ENCODE data around the gene ABO.

DNA sequence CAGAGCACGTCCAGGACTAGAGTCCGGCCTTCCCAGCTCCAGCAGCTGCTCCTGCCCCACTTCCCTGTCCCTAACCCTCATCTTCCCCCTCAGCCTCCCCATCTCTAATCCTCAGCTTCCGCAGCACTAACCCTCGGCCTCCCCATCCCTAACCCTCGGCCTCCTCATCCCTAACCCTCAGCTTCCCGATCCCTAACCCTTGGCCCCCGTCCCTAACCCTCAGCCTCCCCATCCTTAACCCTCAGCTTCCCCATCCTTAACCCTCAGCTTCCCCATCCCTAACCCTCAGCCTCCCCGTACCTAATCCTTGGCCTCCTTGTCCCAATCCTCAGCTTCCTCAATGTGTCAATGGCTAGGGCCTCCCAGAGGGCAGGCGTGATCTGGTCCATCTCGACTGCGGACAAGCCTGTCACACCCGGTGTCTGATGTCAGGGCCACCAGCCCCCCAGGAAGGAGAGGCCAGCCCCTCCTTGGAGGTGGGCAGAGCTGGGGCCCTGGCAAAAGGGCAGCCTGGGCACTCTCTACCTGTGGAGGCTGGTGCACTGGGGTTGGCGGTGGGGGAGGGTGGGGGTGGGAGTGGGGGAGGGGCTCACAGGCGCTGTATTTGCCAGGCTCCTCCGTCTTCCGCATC lies 67.3 kb downstream of the ABO start:
- TF ChIP-seq FOXJ3 (CRISPR knock-in tag; IDR thresholded peaks at IDR 0.05) (no peak), LARP7 (IDR thresholded peaks at IDR 0.05) (no peak), SMARCB1 (IDR thresholded peaks at IDR 0.05; ENCODE audit: insufficient read length, low read depth) (no peak), CHD2 (IDR thresholded peaks at IDR 0.05; ENCODE audit: low read depth, low read length) (no peak), ZSCAN29 (IDR thresholded peaks at IDR 0.05) (no peak), HDAC1 (IDR thresholded peaks at IDR 0.05) (0 out of 4 replicates have a peak, but pooled peaks of 1 of the 2 experiments have one; percentile 17)
- TF ChIP-seq, protein P1, sequence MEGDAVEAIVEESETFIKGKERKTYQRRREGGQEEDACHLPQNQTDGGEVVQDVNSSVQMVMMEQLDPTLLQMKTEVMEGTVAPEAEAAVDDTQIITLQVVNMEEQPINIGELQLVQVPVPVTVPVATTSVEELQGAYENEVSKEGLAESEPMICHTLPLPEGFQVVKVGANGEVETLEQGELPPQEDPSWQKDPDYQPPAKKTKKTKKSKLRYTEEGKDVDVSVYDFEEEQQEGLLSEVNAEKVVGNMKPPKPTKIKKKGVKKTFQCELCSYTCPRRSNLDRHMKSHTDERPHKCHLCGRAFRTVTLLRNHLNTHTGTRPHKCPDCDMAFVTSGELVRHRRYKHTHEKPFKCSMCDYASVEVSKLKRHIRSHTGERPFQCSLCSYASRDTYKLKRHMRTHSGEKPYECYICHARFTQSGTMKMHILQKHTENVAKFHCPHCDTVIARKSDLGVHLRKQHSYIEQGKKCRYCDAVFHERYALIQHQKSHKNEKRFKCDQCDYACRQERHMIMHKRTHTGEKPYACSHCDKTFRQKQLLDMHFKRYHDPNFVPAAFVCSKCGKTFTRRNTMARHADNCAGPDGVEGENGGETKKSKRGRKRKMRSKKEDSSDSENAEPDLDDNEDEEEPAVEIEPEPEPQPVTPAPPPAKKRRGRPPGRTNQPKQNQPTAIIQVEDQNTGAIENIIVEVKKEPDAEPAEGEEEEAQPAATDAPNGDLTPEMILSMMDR (IDR thresholded peaks at IDR 0.05 in 2 of 3, conservative IDR thresholded peaks at IDR 0.05 in 1 of 3; ENCODE audit: insufficient read depth in 2 of 3, low read depth in 1 of 3, low read length in 3 of 3): no peak
- TF ChIP-seq, protein P2, sequence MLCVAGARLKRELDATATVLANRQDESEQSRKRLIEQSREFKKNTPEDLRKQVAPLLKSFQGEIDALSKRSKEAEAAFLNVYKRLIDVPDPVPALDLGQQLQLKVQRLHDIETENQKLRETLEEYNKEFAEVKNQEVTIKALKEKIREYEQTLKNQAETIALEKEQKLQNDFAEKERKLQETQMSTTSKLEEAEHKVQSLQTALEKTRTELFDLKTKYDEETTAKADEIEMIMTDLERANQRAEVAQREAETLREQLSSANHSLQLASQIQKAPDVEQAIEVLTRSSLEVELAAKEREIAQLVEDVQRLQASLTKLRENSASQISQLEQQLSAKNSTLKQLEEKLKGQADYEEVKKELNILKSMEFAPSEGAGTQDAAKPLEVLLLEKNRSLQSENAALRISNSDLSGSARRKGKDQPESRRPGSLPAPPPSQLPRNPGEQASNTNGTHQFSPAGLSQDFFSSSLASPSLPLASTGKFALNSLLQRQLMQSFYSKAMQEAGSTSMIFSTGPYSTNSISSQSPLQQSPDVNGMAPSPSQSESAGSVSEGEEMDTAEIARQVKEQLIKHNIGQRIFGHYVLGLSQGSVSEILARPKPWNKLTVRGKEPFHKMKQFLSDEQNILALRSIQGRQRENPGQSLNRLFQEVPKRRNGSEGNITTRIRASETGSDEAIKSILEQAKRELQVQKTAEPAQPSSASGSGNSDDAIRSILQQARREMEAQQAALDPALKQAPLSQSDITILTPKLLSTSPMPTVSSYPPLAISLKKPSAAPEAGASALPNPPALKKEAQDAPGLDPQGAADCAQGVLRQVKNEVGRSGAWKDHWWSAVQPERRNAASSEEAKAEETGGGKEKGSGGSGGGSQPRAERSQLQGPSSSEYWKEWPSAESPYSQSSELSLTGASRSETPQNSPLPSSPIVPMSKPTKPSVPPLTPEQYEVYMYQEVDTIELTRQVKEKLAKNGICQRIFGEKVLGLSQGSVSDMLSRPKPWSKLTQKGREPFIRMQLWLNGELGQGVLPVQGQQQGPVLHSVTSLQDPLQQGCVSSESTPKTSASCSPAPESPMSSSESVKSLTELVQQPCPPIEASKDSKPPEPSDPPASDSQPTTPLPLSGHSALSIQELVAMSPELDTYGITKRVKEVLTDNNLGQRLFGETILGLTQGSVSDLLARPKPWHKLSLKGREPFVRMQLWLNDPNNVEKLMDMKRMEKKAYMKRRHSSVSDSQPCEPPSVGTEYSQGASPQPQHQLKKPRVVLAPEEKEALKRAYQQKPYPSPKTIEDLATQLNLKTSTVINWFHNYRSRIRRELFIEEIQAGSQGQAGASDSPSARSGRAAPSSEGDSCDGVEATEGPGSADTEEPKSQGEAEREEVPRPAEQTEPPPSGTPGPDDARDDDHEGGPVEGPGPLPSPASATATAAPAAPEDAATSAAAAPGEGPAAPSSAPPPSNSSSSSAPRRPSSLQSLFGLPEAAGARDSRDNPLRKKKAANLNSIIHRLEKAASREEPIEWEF (CRISPR knock-in tag; IDR thresholded peaks at IDR 0.05): no peak

All from K562 (cell line).